ENCODE results near the gene ENKUR. TPM values are rescaled to one million over a fixed set of nuclear protein-coding genes. Genes with fewer than 3 reads are reported as not detected.

Gene ENKUR
- total RNA-seq, 2 donors from 2014 or later, result 0.62 TPM; not detected in 1

- Histone ChIP-seq H3K27me3 (replicated peaks; ENCODE audit: insufficient read depth) (no peaks in the 10 kb centered on the region), H3K27ac (no peak overlapping the region), H3K9me3 (no peaks in the 10 kb centered on the region), H3K4me3 (no peak overlapping the region), H3K36me3 (no peaks in the 10 kb centered on the region), H3K4me1 (replicated peaks) (no peaks in the 10 kb centered on the region)
- 96% methylated on average over 1 of the region's 1 CpG for WGBS
- intact Hi-C loops (cut with DNase I), result loop anchor here (10.0 kb wide), 1 partner anchor 338 kb away; no protein-coding TSS in a partner anchor
- no peak for DNase-seq (ENCODE audit: low spot score)
- no peak for TF ChIP-seq POLR2A (IDR thresholded peaks at IDR 0.05)
- TF ChIP-seq CTCF (IDR thresholded peaks at IDR 0.05), result no peak
- TF ChIP-seq POLR2AphosphoS5 (IDR thresholded peaks at IDR 0.05), result no peak
These were observed 33.4 kb downstream of the ENKUR start for GRCh38 chr10:24982319-24983112.

- 93% methylated on average over 5 of the region's 5 CpGs for WGBS
- no peak overlapping the region for H3K4me3 ChIP-seq
- no peaks in the 10 kb centered on the region for H3K4me1 ChIP-seq (replicated peaks)
- no peaks in the 10 kb centered on the region for H3K9me3 ChIP-seq
- no peak overlapping the region for H3K27ac ChIP-seq
- H3K27me3 ChIP-seq (replicated peaks; ENCODE audit: insufficient read depth), result no peaks in the 10 kb centered on the region
- intact Hi-C loops (cut with DNase I), result loop anchor here (10.0 kb wide), 1 partner anchor 336 kb away; no protein-coding TSS in a partner anchor
- H3K36me3 ChIP-seq, result no peaks in the 10 kb centered on the region
- DNase-seq (ENCODE audit: low spot score), result no peak
- TF ChIP-seq CTCF (IDR thresholded peaks at IDR 0.05), result no peak
These were observed 34.7 kb downstream of the ENKUR start for GRCh38 chr10:24981161-24981710.

- H3K27ac ChIP-seq, result no peak overlapping the region
These were observed 36.3 kb downstream of the ENKUR start for GRCh38 chr10:24979685-24980084.

GRCh38 chr10:24974976-24975375, 41.0 kb downstream of the ENKUR start:
- H3K36me3 ChIP-seq, result no peaks in the 10 kb centered on the region
- intact Hi-C loops (cut with DNase I), result no loop called here
- no peaks in the 10 kb centered on the region for H3K4me1 ChIP-seq (replicated peaks)
- no peak for DNase-seq (ENCODE audit: low spot score)
- H3K4me3 ChIP-seq, result no peak overlapping the region
- no peaks in the 10 kb centered on the region for H3K27me3 ChIP-seq (replicated peaks; ENCODE audit: insufficient read depth)
- no peaks in the 10 kb centered on the region for H3K9me3 ChIP-seq
- no peak for TF ChIP-seq CTCF (IDR thresholded peaks at IDR 0.05)
- no peak for TF ChIP-seq POLR2AphosphoS5 (IDR thresholded peaks at IDR 0.05)
- TF ChIP-seq POLR2A (IDR thresholded peaks at IDR 0.05), result no peak
- H3K27ac ChIP-seq, result no peak overlapping the region
- WGBS, result 25% methylated on average over 2 of the region's 2 CpGs

More at GRCh38 chr10:24979685-24980084, 36.3 kb downstream of the ENKUR start:
- 95% methylated on average over 4 of the region's 4 CpGs for WGBS
- TF ChIP-seq CTCF (IDR thresholded peaks at IDR 0.05) (no peak), POLR2AphosphoS5 (IDR thresholded peaks at IDR 0.05) (no peak), POLR2A (IDR thresholded peaks at IDR 0.05) (no peak)
- no peak for DNase-seq (ENCODE audit: low spot score)
- Histone ChIP-seq H3K27me3 (replicated peaks; ENCODE audit: insufficient read depth) (no peaks in the 10 kb centered on the region), H3K9me3 (no peaks in the 10 kb centered on the region), H3K4me1 (replicated peaks) (no peaks in the 10 kb centered on the region), H3K36me3 (no peaks in the 10 kb centered on the region), H3K4me3 (no peak overlapping the region)
- intact Hi-C loops (cut with DNase I), result loop anchor here (10.0 kb wide), 1 partner anchor 335 kb away; no protein-coding TSS in a partner anchor

All from prostate gland (tissue), 2 donors.